Stomach (tissue), 4 donors: ENCODE data around the gene PEMT.
"Not testable (repeated sequence)": the region's sequence is repeated elsewhere in the genome, so short reads cannot be mapped to it uniquely, and the experiment has no call there.

Experiments used
- CTCF ChIP-seq, 7 experiments: fragments of 450-650 bp in 4 of 7; fragments of 200-600 bp in 3 of 7; sonication (generic) in 3 of 7; IDR thresholded peaks; one replicate each; pipeline ENCODE4 v1.5.1; 2016 to 2019; ENCODE audit warnings: antibody characterized with exemption in 7 of 7, control low read depth in 2 of 7, mild to moderate bottlenecking in 1 of 7
- EP300 ChIP-seq: sonication (generic); formaldehyde crosslinking; IDR thresholded peaks from one replicate; pipeline ENCODE4 v1.6.1; 2017; ENCODE audit warnings: antibody characterized with exemption
- POLR2A ChIP-seq, 4 donors: fragments of 450-650 bp; IDR thresholded peaks; one replicate each; pipeline ENCODE4 v1.6.1; 2016; ENCODE audit warnings: antibody characterized with exemption in 4 of 4, control low read depth in 2 of 4, mild to moderate bottlenecking in 1 of 4, moderate library complexity in 1 of 4

GRCh38 chr17:17635537-17636271 lies 44.2 kb upstream of the PEMT start:
- not testable (repeated sequence) for TF ChIP-seq CTCF (IDR thresholded peaks at IDR 0.05); POLR2A (IDR thresholded peaks at IDR 0.05); EP300
